ENCODE results near the gene OR52I1. TPM values are rescaled to one million over a fixed set of nuclear protein-coding genes. Genes with fewer than 3 reads are reported as not detected.

The OR52I1 gene
- total RNA-seq, result not detected

- Mint-ChIP-seq H3K27ac (peak within 1 kb of the TSS; percentile 70), H3K9me3 (no peaks in the 10 kb centered on the region), H3K36me3 (ENCODE audit: insufficient read depth in 2 of 2) (peaks cover 0 to 3% of the 10 kb centered on the region in 2 donors), H3K27me3 (ENCODE audit: low read depth) (no peaks in the 10 kb centered on the region), H3K4me1 (ENCODE audit: low read depth) (no peaks in the 10 kb centered on the region), H3K4me3 (no peak within 1 kb of the TSS)
- DNase-seq, result no peak
- ATAC-seq (replicated peaks in 1 of 2), result no peak
Measured at GRCh38 chr11:4593739-4594138, at the start of gene OR52I1. TSS of gene OR52I1 (plus strand) at chr11:4594039. CDS start at chr11:4594039, 0 bp downstream.

GRCh38 chr11:4544891-4545290, 48.9 kb upstream of the OR52I1 start, which contains the start of gene OR52M1:
TSS of gene OR52M1 (plus strand) at chr11:4545191. CDS start at chr11:4545191, 0 bp downstream.
- H3K27me3 Mint-ChIP-seq (ENCODE audit: low read depth), result no peaks in the 10 kb centered on the region
- no peak within 1 kb of the TSS for H3K4me3 Mint-ChIP-seq
- H3K27ac Mint-ChIP-seq, result no peak within 1 kb of the TSS
- DNase-seq, result no peak
- H3K9me3 Mint-ChIP-seq, result no peaks in the 10 kb centered on the region
- H3K4me1 Mint-ChIP-seq (ENCODE audit: low read depth), result no peaks in the 10 kb centered on the region
- no peaks in the 10 kb centered on the region for H3K36me3 Mint-ChIP-seq (ENCODE audit: insufficient read depth in 2 of 2)
- ATAC-seq (replicated peaks in 1 of 2), result no peak

- Mint-ChIP-seq H3K27me3 (ENCODE audit: low read depth) (no peaks in the 10 kb centered on the region), H3K9me3 (no peaks in the 10 kb centered on the region), H3K36me3 (ENCODE audit: insufficient read depth in 2 of 2) (no peaks in the 10 kb centered on the region), H3K27ac (no peak overlapping the region), H3K4me1 (ENCODE audit: low read depth) (no peaks in the 10 kb centered on the region), H3K4me3 (no peak overlapping the region)
- DNase-seq (no peak), ATAC-seq (replicated peaks in 1 of 2) (no peak)
Measured at GRCh38 chr11:4546878-4547277, 47.0 kb upstream of the OR52I1 start.

- Mint-ChIP-seq H3K36me3 (ENCODE audit: insufficient read depth in 2 of 2) (no peaks in the 10 kb centered on the region), H3K9me3 (no peaks in the 10 kb centered on the region), H3K27ac (no peak overlapping the region), H3K4me1 (ENCODE audit: low read depth) (no peaks in the 10 kb centered on the region), H3K4me3 (no peak overlapping the region), H3K27me3 (ENCODE audit: low read depth) (no peaks in the 10 kb centered on the region)
- DNase-seq (no peak), ATAC-seq (replicated peaks in 1 of 2) (no peak)
Measured at GRCh38 chr11:4547416-4547815, 46.4 kb upstream of the OR52I1 start.

- no peaks in the 10 kb centered on the region for H3K4me1 Mint-ChIP-seq (ENCODE audit: low read depth)
- no peaks in the 10 kb centered on the region for H3K36me3 Mint-ChIP-seq (ENCODE audit: insufficient read depth in 2 of 2)
- DNase-seq, result no peak
- no peaks in the 10 kb centered on the region for H3K9me3 Mint-ChIP-seq
- no peak for ATAC-seq (replicated peaks in 1 of 2)
- H3K27me3 Mint-ChIP-seq (ENCODE audit: low read depth), result no peaks in the 10 kb centered on the region
- no peak overlapping the region for H3K27ac Mint-ChIP-seq
- no peak overlapping the region for H3K4me3 Mint-ChIP-seq
Measured at GRCh38 chr11:4551346-4551979, 42.4 kb upstream of the OR52I1 start.

GRCh38 chr11:4559527-4560440, 34.1 kb upstream of the OR52I1 start:
- no peak overlapping the region for H3K4me3 Mint-ChIP-seq
- ATAC-seq (replicated peaks in 1 of 2) (no peak), DNase-seq (no peak)
- H3K9me3 Mint-ChIP-seq, result peaks cover 6% of the 10 kb centered on the region in 2 donors
- H3K4me1 Mint-ChIP-seq (ENCODE audit: low read depth), result no peaks in the 10 kb centered on the region
- H3K27me3 Mint-ChIP-seq (ENCODE audit: low read depth), result peaks cover 26% of the 10 kb centered on the region
- peaks cover 1 to 8% of the 10 kb centered on the region in 2 donors for H3K36me3 Mint-ChIP-seq (ENCODE audit: insufficient read depth in 2 of 2)
- H3K27ac Mint-ChIP-seq, result no peak overlapping the region

- Mint-ChIP-seq H3K4me1 (ENCODE audit: low read depth) (no peaks in the 10 kb centered on the region), H3K27me3 (ENCODE audit: low read depth) (peaks cover 26% of the 10 kb centered on the region), H3K4me3 (no peak overlapping the region), H3K27ac (no peak overlapping the region), H3K9me3 (peaks cover 6% of the 10 kb centered on the region in 2 donors), H3K36me3 (ENCODE audit: insufficient read depth in 2 of 2) (peaks cover 1 to 8% of the 10 kb centered on the region in 2 donors)
- no peak for DNase-seq
- ATAC-seq (replicated peaks in 1 of 2), result no peak
Measured at GRCh38 chr11:4560467-4560866, 33.4 kb upstream of the OR52I1 start.

- H3K36me3 Mint-ChIP-seq (ENCODE audit: insufficient read depth in 2 of 2), result peaks cover 1 to 8% of the 10 kb centered on the region in 2 donors
- H3K27me3 Mint-ChIP-seq (ENCODE audit: low read depth), result peaks cover 13% of the 10 kb centered on the region
- H3K27ac Mint-ChIP-seq, result no peak overlapping the region
- H3K4me1 Mint-ChIP-seq (ENCODE audit: low read depth), result no peaks in the 10 kb centered on the region
- H3K9me3 Mint-ChIP-seq, result peaks cover 6% of the 10 kb centered on the region in 2 donors
- no peak overlapping the region for H3K4me3 Mint-ChIP-seq
- DNase-seq (no peak), ATAC-seq (replicated peaks in 1 of 2) (no peak)
Measured at GRCh38 chr11:4565371-4565770, 28.5 kb upstream of the OR52I1 start.

GRCh38 chr11:4569075-4569474, 24.8 kb upstream of the OR52I1 start:
- no peaks in the 10 kb centered on the region for H3K4me1 Mint-ChIP-seq (ENCODE audit: low read depth)
- ATAC-seq (replicated peaks in 1 of 2), result no peak
- peaks cover 12% of the 10 kb centered on the region for H3K27me3 Mint-ChIP-seq (ENCODE audit: low read depth)
- peaks cover 0 to 2% of the 10 kb centered on the region in 2 donors for H3K36me3 Mint-ChIP-seq (ENCODE audit: insufficient read depth in 2 of 2)
- H3K27ac Mint-ChIP-seq, result no peak overlapping the region
- no peak overlapping the region for H3K4me3 Mint-ChIP-seq
- peaks cover 1 to 2% of the 10 kb centered on the region in 2 donors for H3K9me3 Mint-ChIP-seq
- DNase-seq, result no peak

- Mint-ChIP-seq H3K27ac (no peak overlapping the region), H3K9me3 (peaks cover 1 to 2% of the 10 kb centered on the region in 2 donors), H3K4me3 (no peak overlapping the region), H3K36me3 (ENCODE audit: insufficient read depth in 2 of 2) (no peaks in the 10 kb centered on the region), H3K27me3 (ENCODE audit: low read depth) (peaks cover 28% of the 10 kb centered on the region), H3K4me1 (ENCODE audit: low read depth) (peaks cover 6% of the 10 kb centered on the region)
- ATAC-seq (replicated peaks in 1 of 2), result no peak
- no peak for DNase-seq
Measured at GRCh38 chr11:4576880-4577279, 17.0 kb upstream of the OR52I1 start.

GRCh38 chr11:4577761-4578160, 16.1 kb upstream of the OR52I1 start:
- Mint-ChIP-seq H3K36me3 (ENCODE audit: insufficient read depth in 2 of 2) (no peaks in the 10 kb centered on the region), H3K27ac (no peak overlapping the region), H3K4me1 (ENCODE audit: low read depth) (peaks cover 6% of the 10 kb centered on the region), H3K9me3 (peaks cover 1 to 2% of the 10 kb centered on the region in 2 donors), H3K27me3 (ENCODE audit: low read depth) (peaks cover 26% of the 10 kb centered on the region), H3K4me3 (no peak overlapping the region)
- DNase-seq, result no peak
- ATAC-seq (replicated peaks in 1 of 2), result no peak

GRCh38 chr11:4578624-4579023, 15.2 kb upstream of the OR52I1 start:
- Mint-ChIP-seq H3K27ac (no peak overlapping the region), H3K27me3 (ENCODE audit: low read depth) (peaks cover 30% of the 10 kb centered on the region), H3K36me3 (ENCODE audit: insufficient read depth in 2 of 2) (no peaks in the 10 kb centered on the region), H3K4me3 (no peak overlapping the region), H3K4me1 (ENCODE audit: low read depth) (peaks cover 6% of the 10 kb centered on the region), H3K9me3 (peaks cover 1 to 2% of the 10 kb centered on the region in 2 donors)
- no peak for ATAC-seq (replicated peaks in 1 of 2)
- no peak for DNase-seq

GRCh38 chr11:4580124-4580523, 13.7 kb upstream of the OR52I1 start:
- H3K9me3 Mint-ChIP-seq, result peaks cover 0 to 2% of the 10 kb centered on the region in 2 donors
- DNase-seq (no peak), ATAC-seq (replicated peaks in 1 of 2) (no peak)
- peaks cover 6% of the 10 kb centered on the region for H3K4me1 Mint-ChIP-seq (ENCODE audit: low read depth)
- no peak overlapping the region for H3K4me3 Mint-ChIP-seq
- H3K27ac Mint-ChIP-seq, result no peak overlapping the region
- no peaks in the 10 kb centered on the region for H3K36me3 Mint-ChIP-seq (ENCODE audit: insufficient read depth in 2 of 2)
- peaks cover 31% of the 10 kb centered on the region for H3K27me3 Mint-ChIP-seq (ENCODE audit: low read depth)

All from activated T-cell treated with anti-CD3 and anti-CD28 coated beads, Interleukin-2, amount 50 U/mL, for 72 hours (primary cell).